ENCODE results near the gene DONSON.

DONSON gene

GRCh38 chr21:33554236-33554981 is 34.1 kb downstream of the DONSON start:
- FAIRE-seq (no peak), DNase-seq (ENCODE audit: insufficient read length, low spot score) (no peak)
- no peak for TF ChIP-seq SPI1 (IDR thresholded peaks at IDR 0.05; ENCODE audit: low read depth, low read length)
- 0 out of 2 replicates have a peak, but pooled peaks have one; percentile 3 for TF ChIP-seq POLR2A (IDR thresholded peaks at IDR 0.05; ENCODE audit: low read depth, low read length)

- DNase-seq (ENCODE audit: insufficient read length, low spot score) (no peak), FAIRE-seq (no peak)
- peak; percentile 4; the same call in 1 of the 2 replicates for TF ChIP-seq POLR2A (IDR thresholded peaks at IDR 0.05; ENCODE audit: low read depth, low read length)
- TF ChIP-seq PAX5 (IDR thresholded peaks at IDR 0.05; ENCODE audit: insufficient read depth, low read length, severe bottlenecking) = no peak
- no peak for TF ChIP-seq SPI1 (IDR thresholded peaks at IDR 0.05; ENCODE audit: low read depth, low read length)
- TF ChIP-seq POLR2AphosphoS5 (IDR thresholded peaks at IDR 0.05; ENCODE audit: low read depth, low read length) = peak; percentile 68
- TF ChIP-seq POU2F2 (IDR thresholded peaks at IDR 0.05; ENCODE audit: low read depth, low read length) = no peak
These were observed 35.4 kb downstream of the DONSON start for GRCh38 chr21:33552999-33553598.

- DNase-seq (ENCODE audit: insufficient read length, low spot score) (no peak), FAIRE-seq (no peak)
- TF ChIP-seq POLR2AphosphoS5 (IDR thresholded peaks at IDR 0.05; ENCODE audit: low read depth, low read length) = peak; percentile 62
- peak; percentile 30; the same call in 1 of the 2 replicates for TF ChIP-seq POU2F2 (IDR thresholded peaks at IDR 0.05; ENCODE audit: low read depth, low read length)
- no peak for TF ChIP-seq PAX5 (IDR thresholded peaks at IDR 0.05; ENCODE audit: insufficient read depth, low read length, severe bottlenecking)
- peak; percentile 62 for TF ChIP-seq POLR2A (IDR thresholded peaks at IDR 0.05; ENCODE audit: low read depth, low read length)
- no peak for TF ChIP-seq SPI1 (IDR thresholded peaks at IDR 0.05; ENCODE audit: low read depth, low read length)
- 0 out of 2 replicates have a peak, but pooled peaks have one; percentile 30 for TF ChIP-seq TAF1 (IDR thresholded peaks at IDR 0.05; ENCODE audit: low read depth, low read length)
These were observed 36.1 kb downstream of the DONSON start for GRCh38 chr21:33552093-33552998.

- FAIRE-seq = no peak
- TF ChIP-seq POLR2A (IDR thresholded peaks at IDR 0.05; ENCODE audit: low read depth, low read length) (0 out of 2 replicates have a peak, but pooled peaks have one; percentile 11), SPI1 (IDR thresholded peaks at IDR 0.05; ENCODE audit: low read depth, low read length) (no peak)
- no peak for DNase-seq (ENCODE audit: insufficient read length, low spot score)
These were observed 36.8 kb downstream of the DONSON start for GRCh38 chr21:33551664-33552063.

- FAIRE-seq = no peak
These were observed 37.5 kb downstream of the DONSON start for GRCh38 chr21:33550772-33551660.

GRCh38 chr21:33549848-33550771 is 38.4 kb downstream of the DONSON start:
- no peak for FAIRE-seq

More at GRCh38 chr21:33550772-33551660, 37.5 kb downstream of the DONSON start:
- TF ChIP-seq PAX5 (IDR thresholded peaks at IDR 0.05; ENCODE audit: insufficient read depth, low read length, severe bottlenecking) = no peak
- TF ChIP-seq POLR2AphosphoS5 (IDR thresholded peaks at IDR 0.05; ENCODE audit: low read depth, low read length) = peak; percentile 46; the same call in 1 of the 2 replicates
- 0 out of 2 replicates have a peak, but pooled peaks have one; percentile 41 for TF ChIP-seq POU2F2 (IDR thresholded peaks at IDR 0.05; ENCODE audit: low read depth, low read length)
- no peak for DNase-seq (ENCODE audit: insufficient read length, low spot score)

GRCh38 chr21:33546086-33546485 is 42.4 kb downstream of the DONSON start:
- no peak for FAIRE-seq
- TF ChIP-seq TAF1 (IDR thresholded peaks at IDR 0.05; ENCODE audit: low read depth, low read length) = no peak
- no peak for TF ChIP-seq POLR2AphosphoS5 (IDR thresholded peaks at IDR 0.05; ENCODE audit: low read depth, low read length)
- no peak for TF ChIP-seq POU2F2 (IDR thresholded peaks at IDR 0.05; ENCODE audit: low read depth, low read length)
- TF ChIP-seq SPI1 (IDR thresholded peaks at IDR 0.05; ENCODE audit: low read depth, low read length) = no peak
- no peak for DNase-seq (ENCODE audit: insufficient read length, low spot score)

More at GRCh38 chr21:33549848-33550771, 38.4 kb downstream of the DONSON start:
- TF ChIP-seq PAX5 (IDR thresholded peaks at IDR 0.05; ENCODE audit: insufficient read depth, low read length, severe bottlenecking) (no peak), SPI1 (IDR thresholded peaks at IDR 0.05; ENCODE audit: low read depth, low read length) (no peak), POLR2AphosphoS5 (IDR thresholded peaks at IDR 0.05; ENCODE audit: low read depth, low read length) (no peak), POLR2A (IDR thresholded peaks at IDR 0.05; ENCODE audit: low read depth, low read length) (no peak), POU2F2 (IDR thresholded peaks at IDR 0.05; ENCODE audit: low read depth, low read length) (no peak), TAF1 (IDR thresholded peaks at IDR 0.05; ENCODE audit: low read depth, low read length) (no peak)
- DNase-seq (ENCODE audit: insufficient read length, low spot score) = no peak

Measured in GM12891 (cell line).